NCI-H226 (cell line): Measurements from ENCODE around the gene PRR12.

Experiments used
- DNase-seq: peaks from one replicate; pipeline ENCODE4 v3.0.0-alpha.2; 2015

Gene PRR12

GRCh38 chr19:49669516-49669915 lies 78.5 kb downstream of the PRR12 start:
- DNase-seq: no peak

- no peak for DNase-seq
Observed at GRCh38 chr19:49672131-49672919, 81.3 kb downstream of the PRR12 start.
